IMR-90 (cell line): Measurements from ENCODE around the gene PYGM. TPM values are rescaled to one million over a fixed set of nuclear protein-coding genes. Genes with fewer than 3 reads are reported as not detected.

Experiments
- ATAC-seq: fragments of 200-7000 bp; cut with Tn5 transposase; 2 replicates; pipeline ENCODE4 v1.9.1; 2020; ENCODE audit warnings: low read depth, mild to moderate bottlenecking, moderate library complexity
- BruUV-seq: library from RNA; stranded (reverse); fragments of 400-500 nt; replicated peaks from 2 replicates; lab custom pipeline; 2021; lab: Mats Ljungman, UMichigan
- CTCF ChIA-PET: fragments of 300-600 bp; formaldehyde crosslinking; extraction: SDS; loops from one replicate; lab custom pipeline; 2021; ENCODE audit warnings: antibody characterized with exemption; lab: Yijun Ruan, JAX
- POLR2A ChIA-PET: fragments of 300-600 bp; sonication (Branson Sonifier 250); formaldehyde crosslinking; loops from one replicate; lab custom pipeline; 2022; ENCODE audit warnings: antibody characterized with exemption; ENCODE audit not compliant: unreplicated experiment; lab: Charles Lee
- DNase-seq: peaks from one replicate; pipeline ENCODE4 v3.0.0; 2013
- H2AFZ ChIP-seq: replicated peaks from 2 replicates; pipeline ENCODE3; 2013; ENCODE audit warnings: low read length, mild to moderate bottlenecking; ENCODE audit not compliant: poor library complexity
- H2AK5ac ChIP-seq: 2 replicates; pipeline ENCODE4 v1.6.1; 2013; ENCODE audit warnings: low read depth, low read length, inconsistent platforms
- H2AK9ac ChIP-seq: replicated peaks from 2 replicates; pipeline ENCODE3; 2013; ENCODE audit warnings: mild to moderate bottlenecking, low read depth, low read length, moderate library complexity; ENCODE audit not compliant: poor library complexity
- H2BK120ac ChIP-seq: 2 replicates; pipeline ENCODE4 v1.6.1; 2013; ENCODE audit warnings: low read depth, low read length, inconsistent platforms
- H2BK15ac ChIP-seq: 3 replicates; pipeline ENCODE4 v1.6.1; 2013; ENCODE audit warnings: low read depth, low read length, inconsistent platforms
- H2BK20ac ChIP-seq: 2 replicates; pipeline ENCODE4 v1.6.1; 2013; ENCODE audit warnings: low read depth, mild to moderate bottlenecking, inconsistent platforms, low read length, moderate library complexity
- H2BK5ac ChIP-seq: 2 replicates; pipeline ENCODE4 v1.6.1; 2013; ENCODE audit warnings: mild to moderate bottlenecking, low read depth, low read length, inconsistent platforms; ENCODE audit not compliant: poor library complexity, severe bottlenecking
- H3K14ac ChIP-seq: replicated peaks from 2 replicates; pipeline ENCODE4 v1.6.1; 2013; ENCODE audit warnings: low read depth, low read length, inconsistent platforms
- H3K18ac ChIP-seq: 2 replicates; pipeline ENCODE4 v1.6.1; 2013; ENCODE audit warnings: low read depth, low read length, control low read depth
- H3K23ac ChIP-seq: 2 replicates; pipeline ENCODE4 v1.6.1; 2013; ENCODE audit warnings: low read depth, low read length, inconsistent platforms
- H3K27ac ChIP-seq: 2 replicates; pipeline ENCODE4 v1.5.1; 2013; ENCODE audit warnings: mild to moderate bottlenecking, control low read depth, low read length; ENCODE audit not compliant: insufficient read depth
- H3K27me3 ChIP-seq: 2 replicates; pipeline ENCODE4 v1.6.1; 2013; ENCODE audit warnings: low read length; ENCODE audit not compliant: control insufficient read depth, insufficient read depth
- H3K36me3 ChIP-seq: 2 replicates; pipeline ENCODE4 v1.6.1; 2013; ENCODE audit warnings: low read length, mixed read lengths; ENCODE audit not compliant: control insufficient read depth, insufficient read depth
- H3K4ac ChIP-seq: 2 replicates; pipeline ENCODE4 v1.6.1; 2013; ENCODE audit warnings: low read depth, low read length, inconsistent platforms
- H3K4me1 ChIP-seq: 2 replicates; pipeline ENCODE4 v1.6.1; 2013; ENCODE audit warnings: low read length, mixed read lengths; ENCODE audit not compliant: control insufficient read depth, insufficient read depth
- H3K4me2 ChIP-seq: 2 replicates; pipeline ENCODE4 v1.6.1; 2013; ENCODE audit warnings: low read depth, mild to moderate bottlenecking, control low read depth, low read length, moderate library complexity
- H3K4me3 ChIP-seq: 2 replicates; pipeline ENCODE4 v1.5.1; 2013; ENCODE audit warnings: low read depth, mild to moderate bottlenecking, control low read depth, low read length, moderate library complexity; ENCODE audit not compliant: insufficient read depth
- H3K56ac ChIP-seq: 2 replicates; pipeline ENCODE4 v1.6.1; 2013; ENCODE audit warnings: low read length, inconsistent platforms; ENCODE audit not compliant: insufficient read depth; ENCODE audit errors: extremely low read depth
- H3K79me1 ChIP-seq, 2 experiments: 2 replicates each; pipeline ENCODE4 v1.6.1; 2013; ENCODE audit warnings: low read length in 2 of 2, inconsistent platforms in 1 of 2, low read depth in 1 of 2
- H3K9ac ChIP-seq: 2 replicates; pipeline ENCODE4 v1.6.1; 2013; ENCODE audit warnings: low read depth, low read length, control low read depth
- H3K9me1 ChIP-seq: 2 replicates; pipeline ENCODE4 v1.6.1; 2013; ENCODE audit warnings: low read length, inconsistent platforms; ENCODE audit not compliant: insufficient read depth
- H3K9me3 ChIP-seq: 2 replicates; pipeline ENCODE4 v1.6.1; 2013; ENCODE audit warnings: low read length; ENCODE audit not compliant: control insufficient read depth, insufficient read depth
- H4K20me1 ChIP-seq: 2 replicates; pipeline ENCODE4 v1.6.1; 2013; ENCODE audit warnings: low read length, inconsistent platforms; ENCODE audit not compliant: insufficient read depth
- H4K5ac ChIP-seq: 2 replicates; pipeline ENCODE4 v1.6.1; 2013; ENCODE audit warnings: mild to moderate bottlenecking, low read depth, low read length, control low read depth
- H4K8ac ChIP-seq, 2 experiments: 2 replicates each; pipeline ENCODE4 v1.6.1; 2013; ENCODE audit warnings: low read depth in 2 of 2, low read length in 2 of 2, control low read depth in 1 of 2, inconsistent platforms in 1 of 2
- H4K91ac ChIP-seq: 2 replicates; pipeline ENCODE4 v1.6.1; 2013; ENCODE audit warnings: low read depth, low read length, inconsistent platforms; ENCODE audit not compliant: insufficient read depth
- BHLHE40 ChIP-seq: fragments of 150-350 bp; IDR thresholded peaks from 2 replicates; pipeline ENCODE4 v1.6.1; 2016; ENCODE audit warnings: mild to moderate bottlenecking, low read depth, low read length
- CEBPB ChIP-seq: IDR thresholded peaks from 2 replicates; pipeline ENCODE4 v1.6.1; 2012; ENCODE audit warnings: low read depth, low read length, improper control_type of control experiment
- MXI1 ChIP-seq: IDR thresholded peaks from 2 replicates; pipeline ENCODE4 v1.6.1; 2012; ENCODE audit warnings: low read depth, mild to moderate bottlenecking, low read length, moderate library complexity, borderline replicate concordance
- RAD21 ChIP-seq: IDR thresholded peaks from 2 replicates; pipeline ENCODE4 v1.6.1; 2012; ENCODE audit warnings: low read length, improper control_type of control experiment
- WGBS, 2 experiments: methylation state at CpG; one replicate each; pipeline versions ENCODE4 v1.1.5 to v1.1.7; 2013; ENCODE audit warnings: missing lambda C conversion rate in 2 of 2; ENCODE audit not compliant: insufficient read length in 1 of 2; ENCODE audit errors: extremely low coverage in 2 of 2; 5-methylcytosine and 5-hydroxymethylcytosine counted together
- dilution Hi-C: fragments of 300-500 bp; cut with HindIII; formaldehyde crosslinking; loops from one replicate; pipeline ENCODE4 v1.14.3; 2018; ENCODE audit warnings: low sequenced_read_pairs; ENCODE audit not compliant: unreplicated experiment
- in situ Hi-C: fragments of 300-500 bp; cut with MboI; formaldehyde crosslinking; loops from 3 replicates; pipeline ENCODE4 v1.14.3; 2019; ENCODE audit warnings: low sequenced_read_pairs, inconsistent platforms, mixed read lengths
- intact Hi-C: fragments of 100-400 bp; cut with micrococcal nuclease; formaldehyde crosslinking; loops from 2 replicates; pipeline ENCODE4 v1.10.0; 2022
- polyA plus RNA-seq, 3 experiments: library from polyadenylated mRNA; depleted of rRNA; stranded (reverse); fragments of >200 nt; gene quantifications; 2 replicates each; pipeline ENCODE4 v1.2.3, GENCODE V29; 2012; ENCODE audit warnings: low replicate concordance in 1 of 3
- total RNA-seq: library from RNA; depleted of rRNA; stranded (reverse); fragments of >200 nt; gene quantifications from 2 replicates; pipeline ENCODE4 v1.2.3, GENCODE V29; 2012

The PYGM gene
- total and polyA plus RNA-seq, 2 of the 4 experiments (the other 2 are of a cell fraction), result 0.18 to 0.21 TPM

DNA sequence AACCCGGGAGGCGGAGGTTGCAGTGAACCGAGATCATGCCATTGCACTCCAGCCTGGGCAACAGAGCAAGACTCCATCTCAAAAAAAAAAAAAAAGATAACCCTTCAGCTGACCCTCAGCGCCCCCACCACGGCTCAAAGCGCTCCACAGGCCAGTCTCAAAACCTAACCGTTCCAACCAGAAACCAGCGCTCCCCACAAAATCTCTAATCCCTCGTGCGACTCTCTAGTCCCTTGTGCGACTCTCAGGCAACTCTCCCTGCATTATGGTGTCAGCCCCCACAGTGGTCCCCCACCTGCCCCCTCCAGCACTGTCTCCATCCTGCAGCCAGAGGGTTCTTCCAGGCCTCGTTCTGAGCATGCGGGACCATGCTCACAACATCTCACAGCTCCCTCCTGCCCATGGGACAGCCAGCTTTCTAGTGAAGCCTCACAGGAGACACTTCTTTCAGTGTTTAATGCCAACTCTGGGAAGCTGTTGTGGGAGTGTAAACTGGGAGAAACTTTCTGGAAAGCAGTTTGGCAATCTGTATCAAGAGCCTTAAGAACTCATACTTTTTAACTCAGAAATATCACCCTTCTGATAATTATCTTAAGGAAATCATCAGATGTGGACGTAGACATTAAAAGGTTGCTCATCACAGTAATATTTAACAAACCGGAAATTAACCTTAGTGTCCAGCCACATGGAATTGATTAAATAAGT, 11.7 kb downstream of the PYGM start:
- peak overlapping the region; percentile 87 for H3K4ac ChIP-seq
- H4K5ac ChIP-seq, result peak overlapping the region; percentile 3; the same call in 1 of the 2 replicates
- H3K36me3 ChIP-seq, result no peaks in the 10 kb centered on the region
- peak overlapping the region; percentile 92 for H3K14ac ChIP-seq
- H3K9me3 ChIP-seq, result no peaks in the 10 kb centered on the region
- peak overlapping the region; percentile 91 for H2AK5ac ChIP-seq
- H3K4me2 ChIP-seq, result no peak overlapping the region
- peaks cover 12% of the 10 kb centered on the region for H3K4me1 ChIP-seq
- peak overlapping the region; percentile 37 for H2BK5ac ChIP-seq
- peak overlapping the region; percentile 95 for H2BK20ac ChIP-seq
- ChIA-PET CTCF (no interaction called here), POLR2A (no interaction called here)
- in situ Hi-C loops (no loop called here), intact Hi-C loops (no loop called here), dilution Hi-C loops (no loop called here)
- peak overlapping the region; percentile 65 for H2AK9ac ChIP-seq
- H3K27ac ChIP-seq, result peak overlapping the region; percentile 47; the same call in 1 of the 2 replicates
- peaks cover 3% of the 10 kb centered on the region; the same call in 1 of the 2 replicates for H4K20me1 ChIP-seq
- H3K79me1 ChIP-seq, result no peaks in the 10 kb centered on the region
- no peak overlapping the region for H3K23ac ChIP-seq
- H3K18ac ChIP-seq, result peak overlapping the region; percentile 7; the same call in 1 of the 2 replicates
- H4K8ac ChIP-seq, result peak overlapping the region in 1 of 2 experiments; percentile 41; a peak in 1 of 4 replicates
- DNase-seq, result peak; percentile 66
- BruUV-seq, result no TSS peak
- peak overlapping the region; percentile 93 for H2BK120ac ChIP-seq
- no CpG with 5 or more reads among the region's 15 CpGs for WGBS, 2 experiments
- no peak overlapping the region for H3K9ac ChIP-seq
- peak overlapping the region; percentile 58 for H4K91ac ChIP-seq
- 0 out of 2 replicates have a peak overlapping the region, but pooled peaks have one; percentile 26 for H3K56ac ChIP-seq
- H2BK15ac ChIP-seq, result peak overlapping the region; percentile 83; the same call in 1 of the 3 replicates
- TF ChIP-seq BHLHE40, result no peak
- peak; percentile 58; the same call in 1 of the 2 replicates for TF ChIP-seq CEBPB
- no peak for TF ChIP-seq MXI1
- TF ChIP-seq RAD21, result no peak
- H3K4me3 ChIP-seq, result no peak overlapping the region
- peaks cover 7% of the 10 kb centered on the region for H3K9me1 ChIP-seq
- peaks cover 24% of the 10 kb centered on the region for H3K27me3 ChIP-seq
- peak overlapping the region; percentile 85 for H2AFZ ChIP-seq
- peak; percentile 11 for ATAC-seq
